DMS153 (cell line): ENCODE results near the gene NFATC1.
"Not testable (repeated sequence)": the region's sequence is repeated elsewhere in the genome, so short reads cannot be mapped to it uniquely, and the experiment has no call there.

Experiments
- DNase-seq: peaks from one replicate; lab custom pipeline; 2025; lab: John Stamatoyannopoulos, UW

The NFATC1 gene

GRCh38 chr18:79490626-79491041, 94.9 kb downstream of the NFATC1 start:
- no peak for DNase-seq

GRCh38 chr18:79491081-79491551, 95.4 kb downstream of the NFATC1 start:
- DNase-seq, result no peak

GRCh38 chr18:79493211-79493800, 97.6 kb downstream of the NFATC1 start:
- no peak for DNase-seq

- DNase-seq, result no peak
These were observed 98.1 kb downstream of the NFATC1 start for GRCh38 chr18:79493801-79494211.

- DNase-seq, result no peak
These were observed 99.2 kb downstream of the NFATC1 start for GRCh38 chr18:79494936-79495335.

GRCh38 chr18:79495591-79496071, 99.9 kb downstream of the NFATC1 start:
- DNase-seq, result no peak

- no peak for DNase-seq
These were observed 100.7 kb downstream of the NFATC1 start for GRCh38 chr18:79496237-79496977.

GRCh38 chr18:79496978-79497637, 101.4 kb downstream of the NFATC1 start:
- no peak for DNase-seq

- no peak for DNase-seq
These were observed 101.9 kb downstream of the NFATC1 start for GRCh38 chr18:79497638-79498081.

GRCh38 chr18:79498662-79499061, 102.9 kb downstream of the NFATC1 start:
- no peak for DNase-seq

GRCh38 chr18:79501006-79501405, 105.3 kb downstream of the NFATC1 start:
- no peak for DNase-seq

GRCh38 chr18:79502782-79503181, 107.1 kb downstream of the NFATC1 start:
- DNase-seq, result no peak

- no peak for DNase-seq
These were observed 107.7 kb downstream of the NFATC1 start for GRCh38 chr18:79503406-79503805.

GRCh38 chr18:79504034-79504433, 108.3 kb downstream of the NFATC1 start:
- DNase-seq, result no peak

GRCh38 chr18:79504495-79504894, 108.8 kb downstream of the NFATC1 start:
- DNase-seq, result not testable (repeated sequence)

GRCh38 chr18:79505465-79505864, 109.7 kb downstream of the NFATC1 start:
- DNase-seq, result not testable (repeated sequence)

- DNase-seq, result no peak
These were observed 110.7 kb downstream of the NFATC1 start for GRCh38 chr18:79506191-79507075.

GRCh38 chr18:79507076-79507545, 111.4 kb downstream of the NFATC1 start:
- peak; percentile 10 for DNase-seq

- DNase-seq, result no peak
These were observed 112.1 kb downstream of the NFATC1 start for GRCh38 chr18:79507546-79508480.
